Coronary artery (tissue), 2 donors: ENCODE measurements around the gene ATXN1.

Experiments used
- DNase-seq: peaks from one replicate; pipeline ENCODE4 v3.0.0-alpha.2; 2017; ENCODE audit warnings: low spot score
- H3K27ac ChIP-seq, 2 donors: fragments of 200-600 bp; sonication (generic); one replicate each; pipeline ENCODE4 v1.5.1; 2016 to 2019
- H3K4me3 ChIP-seq: fragments of 200-600 bp; sonication (generic); 2 replicates; pipeline ENCODE4 v1.5.1; 2016; ENCODE audit warnings: mild to moderate bottlenecking, moderate library complexity
- TF ChIP-seq, protein P1 (sequence below): fragments of 200-600 bp; sonication (generic); IDR thresholded peaks from one replicate; pipeline ENCODE4 v1.5.1; 2019; ENCODE audit warnings: antibody characterized with exemption

The ATXN1 gene

DNA sequence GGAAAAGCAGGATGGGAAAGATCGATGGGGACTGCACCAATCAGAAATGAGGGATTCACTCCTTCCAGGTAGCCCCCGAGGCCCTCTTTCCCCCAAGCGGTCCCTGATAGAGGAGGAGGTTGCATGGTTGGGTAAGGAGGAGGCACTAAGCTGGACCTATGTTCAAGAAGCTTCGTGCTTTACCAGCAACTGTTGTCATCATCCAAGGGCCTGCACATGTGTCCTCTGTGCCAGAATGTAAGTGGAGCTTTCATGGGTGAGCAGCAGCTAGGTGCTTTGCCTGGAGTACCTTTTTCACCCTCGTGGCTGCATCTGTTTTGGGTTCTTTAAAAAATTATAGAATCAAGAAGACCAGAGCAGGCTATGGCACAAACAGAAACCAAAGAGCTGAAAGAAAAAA, 468.8 kb downstream of the ATXN1 start:
- DNase-seq: no peak
- TF ChIP-seq, protein P1, sequence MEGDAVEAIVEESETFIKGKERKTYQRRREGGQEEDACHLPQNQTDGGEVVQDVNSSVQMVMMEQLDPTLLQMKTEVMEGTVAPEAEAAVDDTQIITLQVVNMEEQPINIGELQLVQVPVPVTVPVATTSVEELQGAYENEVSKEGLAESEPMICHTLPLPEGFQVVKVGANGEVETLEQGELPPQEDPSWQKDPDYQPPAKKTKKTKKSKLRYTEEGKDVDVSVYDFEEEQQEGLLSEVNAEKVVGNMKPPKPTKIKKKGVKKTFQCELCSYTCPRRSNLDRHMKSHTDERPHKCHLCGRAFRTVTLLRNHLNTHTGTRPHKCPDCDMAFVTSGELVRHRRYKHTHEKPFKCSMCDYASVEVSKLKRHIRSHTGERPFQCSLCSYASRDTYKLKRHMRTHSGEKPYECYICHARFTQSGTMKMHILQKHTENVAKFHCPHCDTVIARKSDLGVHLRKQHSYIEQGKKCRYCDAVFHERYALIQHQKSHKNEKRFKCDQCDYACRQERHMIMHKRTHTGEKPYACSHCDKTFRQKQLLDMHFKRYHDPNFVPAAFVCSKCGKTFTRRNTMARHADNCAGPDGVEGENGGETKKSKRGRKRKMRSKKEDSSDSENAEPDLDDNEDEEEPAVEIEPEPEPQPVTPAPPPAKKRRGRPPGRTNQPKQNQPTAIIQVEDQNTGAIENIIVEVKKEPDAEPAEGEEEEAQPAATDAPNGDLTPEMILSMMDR: no peak
- Histone ChIP-seq H3K27ac (no peak overlapping the region), H3K4me3 (no peak overlapping the region)

DNA sequence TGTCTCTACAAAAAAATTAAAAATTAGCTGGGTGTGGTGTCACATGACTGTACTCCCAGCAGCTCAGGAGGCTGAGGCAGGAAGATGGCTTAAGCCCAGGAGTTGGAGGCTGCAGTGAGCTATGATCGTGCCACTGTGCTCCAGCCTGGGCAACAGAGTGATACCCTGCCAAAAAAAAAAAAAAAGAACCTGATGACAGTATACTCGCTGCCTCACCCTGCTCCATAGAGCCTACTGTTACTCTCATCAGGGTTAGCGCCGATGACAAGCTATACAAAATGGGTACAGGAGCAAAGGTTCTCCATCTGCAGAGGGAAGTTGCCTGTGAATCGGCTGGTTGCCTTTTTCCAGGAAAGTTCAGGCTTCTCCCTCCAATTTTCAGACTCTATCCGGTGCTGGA, 469.5 kb downstream of the ATXN1 start:
- Histone ChIP-seq H3K27ac (no peak overlapping the region), H3K4me3 (no peak overlapping the region)
- TF ChIP-seq, protein P1: no peak
- no peak for DNase-seq

DNA sequence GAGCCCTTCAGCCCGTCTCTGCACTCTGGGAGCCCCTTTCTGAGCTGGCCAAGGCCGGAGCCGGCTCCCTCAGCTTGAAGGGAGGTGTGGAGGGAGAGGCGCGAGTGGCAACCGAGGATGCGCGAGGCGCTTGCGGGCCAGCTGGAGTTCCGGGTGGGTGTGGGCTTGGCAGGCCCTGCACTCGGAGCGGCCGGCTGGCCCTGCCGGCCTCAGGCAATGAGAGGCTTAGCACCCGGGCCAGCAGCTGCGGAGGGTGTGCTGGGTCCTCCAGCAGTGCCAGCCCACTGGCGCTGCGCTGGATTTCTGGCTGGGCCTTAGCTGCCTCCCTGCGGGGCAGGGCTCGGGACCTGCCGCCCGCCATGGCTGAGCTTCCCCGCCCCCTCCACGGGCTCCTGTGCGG, 473.1 kb downstream of the ATXN1 start:
- H3K27ac ChIP-seq: no peak overlapping the region
- H3K4me3 ChIP-seq: no peak overlapping the region
- TF ChIP-seq, protein P1: no peak
- no peak for DNase-seq

DNA sequence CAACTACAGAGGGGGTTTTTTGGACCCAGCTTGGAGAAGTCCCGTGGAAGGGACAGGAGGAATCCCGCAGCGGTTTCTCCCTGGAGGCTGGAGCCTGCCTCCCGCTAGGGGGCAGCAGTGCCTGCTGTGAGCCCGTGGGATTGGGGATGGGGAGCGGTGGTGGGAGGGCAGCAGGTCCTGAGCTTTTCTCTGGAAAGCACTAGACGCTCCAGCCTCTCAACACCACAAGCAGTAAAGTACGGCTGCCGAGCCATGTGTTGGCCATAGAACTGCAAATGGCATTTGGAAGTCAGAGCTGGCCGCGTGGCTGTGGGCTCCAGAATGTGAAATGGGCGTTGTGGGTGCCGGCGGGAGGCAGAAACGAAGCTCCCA, 475.1 kb downstream of the ATXN1 start:
- Histone ChIP-seq H3K4me3 (no peak overlapping the region), H3K27ac (no peak overlapping the region)
- TF ChIP-seq, protein P1: no peak
- no peak for DNase-seq

DNA sequence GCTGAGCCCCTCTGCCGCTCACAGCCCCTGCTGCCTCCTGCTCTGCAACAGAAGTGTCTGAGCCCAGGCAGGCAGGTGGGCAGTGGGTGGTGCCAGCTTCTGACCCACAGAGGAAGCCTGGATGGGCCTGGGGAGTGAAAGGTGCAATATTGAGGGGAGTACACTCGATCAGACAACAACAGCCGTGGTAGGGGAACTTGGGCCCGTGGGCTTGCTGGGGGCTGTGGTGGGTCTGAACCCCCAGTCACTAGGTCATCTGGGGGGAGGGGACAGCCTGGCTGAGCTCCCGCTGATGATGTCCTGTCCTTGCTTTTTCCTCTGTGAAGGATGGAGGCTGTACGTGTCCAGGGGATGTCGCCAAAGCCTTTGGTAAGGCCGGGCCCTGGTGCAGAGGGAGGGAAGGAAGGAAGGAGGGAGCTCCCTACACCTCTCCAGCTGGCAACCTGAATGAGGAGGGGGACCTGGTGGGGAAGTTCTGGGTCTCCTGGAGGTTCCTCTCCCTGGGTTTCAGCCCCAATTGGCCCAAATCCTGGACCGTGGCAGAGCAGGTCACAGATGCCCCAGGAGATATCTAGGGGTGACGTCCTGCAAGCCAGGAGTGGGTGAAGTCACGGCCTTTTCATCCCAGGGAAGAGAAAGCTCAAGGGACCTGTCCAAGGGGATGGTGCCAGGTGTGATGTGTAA, 475.7 kb downstream of the ATXN1 start:
- TF ChIP-seq, protein P1: no peak
- Histone ChIP-seq H3K4me3 (no peak overlapping the region), H3K27ac (no peak overlapping the region)
- no peak for DNase-seq

DNA sequence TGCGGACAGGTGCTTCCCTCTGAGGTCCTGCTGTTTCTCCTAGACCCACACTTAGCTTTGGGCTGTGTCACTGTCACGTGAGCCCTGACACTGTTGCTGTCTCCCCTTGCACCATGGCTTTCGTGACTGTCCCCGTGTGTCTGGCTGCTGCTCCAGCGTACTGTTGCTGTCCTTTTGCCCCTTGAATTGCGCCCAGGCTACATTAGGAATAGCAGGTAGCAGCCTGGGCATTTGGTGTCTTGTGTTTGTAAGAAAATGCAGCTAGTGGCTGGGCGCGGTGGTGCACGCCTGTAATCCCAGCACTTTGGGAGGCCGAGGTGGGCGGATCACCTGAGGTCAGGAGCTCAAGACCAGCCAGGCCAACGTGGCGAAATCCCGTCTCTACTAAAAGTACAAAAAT, 476.8 kb downstream of the ATXN1 start:
- DNase-seq: no peak
- no peak overlapping the region for H3K4me3 ChIP-seq
- H3K27ac ChIP-seq: no peak overlapping the region
- TF ChIP-seq, protein P1: no peak

DNA sequence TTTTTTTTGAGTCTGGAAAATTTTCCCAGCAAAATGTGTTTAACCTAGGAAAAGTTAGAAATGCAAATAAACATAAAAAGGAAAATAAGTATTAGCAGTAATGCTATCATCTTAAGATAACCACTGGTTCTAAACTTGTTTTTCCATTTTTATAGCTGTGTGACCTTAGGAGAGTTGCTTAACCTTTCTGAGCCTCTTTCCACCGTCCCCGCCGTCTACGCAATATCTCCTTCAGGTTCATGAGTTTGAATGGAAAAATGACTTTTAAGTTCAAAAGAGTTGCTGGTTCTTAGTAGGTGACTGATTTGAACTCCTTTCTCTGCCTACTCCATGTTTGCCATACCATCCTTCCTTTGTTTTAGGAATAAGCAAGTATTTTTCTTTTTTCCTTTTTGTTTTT, 478.9 kb downstream of the ATXN1 start:
- H3K4me3 ChIP-seq: no peak overlapping the region
- H3K27ac ChIP-seq: no peak overlapping the region
- TF ChIP-seq, protein P1: no peak
- no peak for DNase-seq
